Activated CD8-positive, alpha-beta memory T cell treated with anti-CD3 and anti-CD28 coated beads, Interleukin-2, amount 50 U/mL, for 48 hours (primary cell): ENCODE measurements around the gene NPBWR2.
A peak's percentile ranks its signal among the peaks of the same experiment; 100 is the strongest.

Experiments used
- DNase-seq: peaks from one replicate; pipeline ENCODE4 v3.0.0-alpha.2; 2020

Gene NPBWR2

DNA sequence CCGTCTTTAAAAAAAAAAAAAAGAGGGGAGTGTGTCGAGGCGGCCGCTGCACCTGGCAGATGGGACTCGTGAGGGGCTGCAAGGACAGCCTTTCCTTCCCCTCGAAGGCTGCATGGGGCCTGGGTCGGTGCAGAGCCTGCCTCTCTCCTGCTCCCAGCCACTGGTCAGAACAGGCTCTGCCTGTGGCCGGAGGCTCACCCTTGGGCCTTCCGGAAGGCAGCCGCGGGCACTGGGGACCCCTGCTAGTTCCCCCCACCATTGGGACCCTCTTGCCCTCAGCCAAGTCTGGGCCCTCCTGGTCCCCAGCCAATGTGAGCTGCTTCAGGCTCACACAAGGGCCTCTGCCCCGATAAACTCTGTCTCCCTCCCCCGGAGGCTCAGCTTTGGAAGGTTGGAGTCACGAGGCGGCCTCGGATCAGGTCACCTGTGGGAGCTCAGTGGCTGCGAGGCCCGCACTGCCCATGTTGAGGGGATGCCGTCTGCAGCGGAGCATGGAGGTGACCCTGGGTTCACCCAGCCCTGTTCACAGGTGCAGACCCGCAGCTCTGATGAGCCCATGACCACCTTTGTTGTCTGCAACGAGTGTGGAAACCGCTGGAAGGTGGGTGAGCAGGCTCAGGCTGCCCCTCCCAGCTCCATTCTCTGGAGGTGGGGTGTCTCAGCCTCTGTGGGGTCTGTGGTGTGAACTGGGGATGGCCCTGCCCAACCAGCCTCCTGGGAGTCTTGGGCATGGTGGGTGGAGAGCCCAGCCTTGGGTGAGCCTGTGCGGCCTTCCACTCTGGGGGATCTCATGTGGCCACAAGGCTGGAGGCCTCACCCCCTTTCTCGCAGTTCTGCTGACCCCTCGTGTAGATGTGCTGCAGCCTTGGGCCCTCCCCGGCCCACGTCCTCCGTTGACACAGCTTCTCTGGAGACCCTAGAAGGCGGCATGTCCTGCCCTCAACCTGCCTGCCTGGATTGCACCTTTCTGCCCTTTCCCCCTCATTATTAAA lies 35.7 kb downstream of the NPBWR2 start:
- no peak for DNase-seq

DNA sequence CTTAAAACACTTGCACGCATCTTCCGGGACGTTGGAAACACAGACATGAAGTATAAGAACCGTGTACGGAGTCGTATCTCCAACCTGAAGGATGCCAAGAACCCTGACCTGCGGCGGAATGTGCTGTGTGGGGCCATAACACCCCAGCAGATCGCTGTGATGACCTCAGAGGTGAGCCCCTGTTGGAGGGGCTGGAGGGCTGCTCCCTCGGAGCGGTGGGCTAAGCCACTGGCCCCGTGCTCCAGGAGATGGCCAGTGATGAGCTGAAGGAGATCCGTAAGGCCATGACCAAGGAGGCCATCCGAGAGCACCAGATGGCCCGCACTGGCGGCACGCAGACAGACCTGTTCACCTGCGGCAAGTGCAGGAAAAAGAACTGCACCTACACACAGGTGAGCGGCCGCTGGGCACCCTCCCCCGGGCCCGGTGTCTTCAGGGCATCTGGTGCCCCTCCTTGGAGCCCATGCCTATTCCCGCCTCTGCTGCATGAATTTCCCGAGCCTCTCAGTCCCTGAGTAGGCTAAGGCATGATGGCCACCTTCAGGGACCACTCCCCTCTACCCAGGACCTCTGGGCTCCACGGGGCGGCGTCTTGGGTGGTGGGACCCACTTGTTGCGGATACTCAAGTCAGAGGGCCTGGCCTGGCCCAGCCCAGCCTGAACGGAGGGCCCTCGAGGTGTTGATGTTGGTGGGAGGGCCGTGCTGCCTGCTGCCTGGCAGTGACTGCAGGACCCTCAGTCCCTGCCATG lies 36.9 kb downstream of the NPBWR2 start:
- DNase-seq: no peak

DNA sequence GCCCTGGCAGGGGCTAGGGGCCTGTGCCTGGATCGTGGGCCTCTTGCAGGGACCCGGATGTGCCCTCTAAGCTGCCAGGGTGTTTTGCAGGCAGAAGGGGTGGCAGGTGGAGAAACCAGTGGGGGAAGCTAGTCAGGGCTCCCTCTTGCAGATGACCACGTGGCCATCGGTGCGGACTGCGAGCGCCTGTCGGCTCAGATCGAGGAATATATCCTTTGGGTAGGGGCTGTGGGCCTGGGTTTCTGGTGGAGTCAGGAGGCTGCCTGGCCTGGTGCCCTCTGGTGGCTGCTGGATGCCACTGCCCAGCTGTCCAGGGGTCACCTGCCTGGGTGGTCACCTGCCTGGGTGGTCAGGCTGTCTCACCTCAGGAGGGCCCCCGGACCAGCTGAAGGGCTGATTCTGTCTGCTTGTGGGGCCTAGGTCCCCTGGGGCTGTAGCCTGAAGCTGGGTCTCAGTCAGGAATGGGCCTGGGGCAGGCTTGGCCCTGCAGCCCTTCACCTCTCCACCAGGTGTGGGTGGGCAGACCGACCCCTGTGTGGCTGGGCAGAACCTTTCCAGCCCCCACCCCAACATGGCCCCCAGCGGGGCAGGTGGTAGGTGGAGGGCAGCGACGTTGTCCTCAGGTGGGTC lies 37.6 kb downstream of the NPBWR2 start:
- DNase-seq: no peak

DNA sequence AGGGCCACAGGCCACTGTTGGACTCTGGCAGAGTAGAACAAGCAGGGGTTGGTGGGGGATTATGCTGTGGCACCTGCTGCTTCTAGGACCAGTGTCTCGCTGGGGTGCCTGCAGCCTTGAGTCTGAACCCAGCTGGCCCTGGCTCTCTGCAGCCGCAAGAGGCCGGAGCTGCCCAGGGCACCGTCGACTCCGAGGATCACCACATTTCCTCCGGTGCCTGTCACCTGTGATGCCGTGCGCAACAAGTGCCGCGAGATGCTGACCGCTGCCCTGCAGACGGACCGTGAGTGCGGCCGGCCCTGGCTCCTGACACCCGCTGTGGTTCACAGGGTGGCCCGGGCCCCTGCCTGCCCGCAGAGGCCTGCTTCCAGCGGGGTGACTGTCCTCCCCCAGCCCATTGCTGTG lies 38.2 kb downstream of the NPBWR2 start:
- DNase-seq: no peak

DNA sequence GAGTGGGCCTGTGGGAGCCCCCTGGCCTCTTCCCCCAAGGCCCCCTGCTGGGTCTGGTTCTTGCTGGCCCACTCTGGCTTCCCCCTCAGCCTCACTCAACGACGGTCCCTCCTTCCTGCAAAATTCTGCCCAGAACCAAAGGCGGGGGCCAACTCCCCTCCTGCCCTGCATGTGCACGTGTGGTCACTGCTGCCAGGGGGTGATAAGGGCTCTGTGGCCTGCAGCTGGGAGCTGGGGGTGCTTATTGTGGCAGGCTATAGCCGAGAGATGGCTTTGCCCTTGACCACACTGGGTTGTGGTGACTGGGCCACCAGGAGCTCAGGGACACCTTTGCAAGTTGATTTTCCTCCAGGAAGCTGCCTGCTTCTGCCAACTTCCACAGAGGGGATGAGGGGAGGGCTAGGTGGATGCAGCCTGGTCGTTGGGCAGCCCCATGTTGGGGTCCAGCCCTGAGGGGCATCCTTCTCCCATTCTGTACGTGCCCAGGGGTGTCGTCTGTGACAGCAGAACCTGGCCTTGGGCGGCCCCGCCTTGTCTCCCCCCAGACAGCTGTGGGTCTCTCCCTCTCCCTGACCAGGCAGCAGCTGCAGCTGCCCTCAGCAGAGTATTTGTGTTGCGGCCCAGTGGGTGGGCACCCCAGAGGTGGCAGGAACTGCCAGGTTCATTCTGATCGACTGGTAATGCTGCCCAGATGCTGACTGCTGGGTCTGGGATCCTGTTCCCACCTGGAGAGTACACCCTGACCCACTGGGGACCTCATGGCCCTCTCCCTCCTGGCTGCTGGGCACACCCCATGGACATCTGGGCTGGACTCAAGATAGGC lies 38.8 kb downstream of the NPBWR2 start:
- DNase-seq: no peak

DNA sequence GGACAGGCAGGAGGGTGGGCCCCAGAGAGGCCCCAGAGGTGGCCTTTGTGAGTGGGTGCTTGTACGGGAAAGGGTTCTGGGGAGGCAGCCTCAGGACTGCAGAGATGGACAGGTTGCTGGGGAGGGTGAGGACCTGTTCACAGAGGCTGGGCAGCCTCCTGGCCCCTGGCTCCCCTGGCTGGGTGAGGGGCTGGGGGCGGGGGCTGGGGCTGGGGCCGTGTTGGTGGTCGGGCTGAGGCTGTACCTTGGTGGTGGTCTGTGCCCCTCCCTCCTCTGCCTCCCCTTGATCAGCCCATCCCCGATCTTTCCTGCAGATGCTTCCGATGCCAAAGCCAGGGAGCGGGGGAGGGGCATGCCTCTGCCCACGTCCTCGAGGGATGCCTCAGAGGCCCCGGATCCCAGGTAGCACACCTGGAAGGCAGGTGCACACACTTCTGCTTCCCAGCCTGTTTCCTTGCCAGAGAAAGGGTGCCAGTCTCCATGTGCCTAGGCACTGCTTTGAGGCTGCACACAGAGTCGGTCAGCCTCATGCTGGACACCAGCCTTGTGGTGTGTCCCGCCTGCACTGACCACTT lies 39.5 kb downstream of the NPBWR2 start:
- no peak for DNase-seq

DNA sequence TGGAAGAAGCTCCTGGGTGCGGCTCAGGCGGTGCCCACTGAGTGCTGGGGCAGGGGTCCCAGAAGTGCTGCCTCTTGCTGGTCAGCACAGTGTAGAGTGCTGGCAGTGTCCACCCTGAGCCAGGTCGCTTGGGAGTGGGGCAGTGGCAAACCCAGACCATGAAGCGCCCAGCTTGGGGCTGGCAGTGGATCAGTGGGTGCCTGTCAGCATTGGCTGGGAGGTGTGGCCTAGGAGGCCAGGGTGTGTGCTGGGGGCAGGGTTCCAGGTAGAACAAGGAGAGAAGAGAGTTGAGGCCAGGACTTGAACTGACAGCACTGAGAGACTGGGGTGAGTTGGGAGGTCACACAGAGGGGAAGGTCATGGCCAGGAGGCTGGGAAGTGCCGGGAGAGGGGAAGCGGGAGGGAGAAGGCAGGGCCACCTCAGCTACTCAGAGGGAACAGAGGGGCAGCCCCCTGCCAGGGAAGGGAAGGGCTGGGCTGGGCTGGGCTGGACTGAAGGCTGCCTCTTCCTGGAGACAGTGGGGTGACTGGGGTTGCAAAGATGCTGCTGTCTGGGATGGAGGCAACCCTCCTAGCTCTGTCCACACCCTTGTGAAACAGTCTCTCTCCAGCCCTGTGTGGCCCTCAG lies 40.2 kb downstream of the NPBWR2 start:
- DNase-seq: no peak

DNA sequence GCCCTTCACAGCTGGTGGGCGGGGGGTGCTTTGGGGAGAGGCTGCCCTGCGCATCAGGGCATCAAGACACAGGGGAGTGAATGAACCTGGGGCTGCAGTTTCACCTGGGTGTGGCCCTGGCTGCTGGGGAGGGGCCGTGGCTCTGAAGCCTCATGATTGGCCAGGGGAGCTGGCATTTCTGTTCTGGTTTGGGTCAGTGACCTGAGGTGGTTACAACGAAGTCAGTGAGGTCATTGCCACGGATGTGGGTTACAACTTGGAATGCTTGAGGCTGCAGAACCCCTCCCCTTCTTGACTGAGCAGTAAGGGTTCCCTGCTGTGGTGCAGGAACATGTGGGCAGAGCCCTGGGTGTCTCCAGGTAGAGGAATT lies 41.4 kb downstream of the NPBWR2 start:
- DNase-seq: no peak

DNA sequence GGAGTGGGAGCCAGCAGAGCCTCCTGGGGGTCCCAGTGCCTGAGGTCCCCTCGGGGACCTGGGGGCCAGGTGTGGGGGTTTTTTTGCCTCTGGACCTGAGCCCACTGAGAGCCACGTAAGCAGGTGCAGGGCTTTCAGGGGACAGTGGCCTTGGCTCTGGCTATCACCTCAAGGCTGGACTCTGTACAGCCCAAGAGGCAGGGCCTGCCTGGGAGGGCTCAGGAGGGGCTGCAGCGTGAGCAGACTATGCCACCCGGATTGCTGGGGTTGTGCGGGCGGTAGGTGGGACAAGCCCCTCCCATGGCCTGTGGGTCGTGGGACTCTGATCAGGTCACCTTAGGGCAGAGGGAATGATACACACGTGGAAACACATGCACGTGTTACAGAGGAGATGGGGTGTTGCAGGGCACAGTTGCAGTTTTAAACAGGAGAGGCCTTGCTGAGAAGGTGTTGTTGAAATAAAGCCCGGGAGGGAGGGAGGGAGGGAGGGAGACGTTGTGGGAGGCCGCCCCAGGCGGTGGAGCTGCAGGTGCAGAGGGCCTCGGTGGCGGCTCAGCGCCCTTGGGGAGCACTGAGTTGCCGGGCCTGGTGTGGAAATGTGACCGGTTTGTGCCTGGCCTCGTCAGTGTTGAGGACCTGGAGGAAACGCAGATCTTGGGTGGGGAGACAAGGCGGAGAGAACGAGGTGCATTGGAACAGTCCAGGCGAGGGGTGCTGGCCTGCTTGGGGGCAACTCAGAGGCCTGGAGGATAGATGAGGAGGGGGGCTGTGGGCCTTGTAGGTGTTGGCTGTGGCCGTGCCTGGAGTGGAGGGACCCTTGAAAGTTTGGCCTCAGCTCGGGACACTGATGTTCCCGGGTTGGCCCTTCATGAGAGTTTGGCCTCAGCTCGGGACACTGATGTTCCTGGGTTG lies 42.0 kb downstream of the NPBWR2 start:
- DNase-seq: no peak

DNA sequence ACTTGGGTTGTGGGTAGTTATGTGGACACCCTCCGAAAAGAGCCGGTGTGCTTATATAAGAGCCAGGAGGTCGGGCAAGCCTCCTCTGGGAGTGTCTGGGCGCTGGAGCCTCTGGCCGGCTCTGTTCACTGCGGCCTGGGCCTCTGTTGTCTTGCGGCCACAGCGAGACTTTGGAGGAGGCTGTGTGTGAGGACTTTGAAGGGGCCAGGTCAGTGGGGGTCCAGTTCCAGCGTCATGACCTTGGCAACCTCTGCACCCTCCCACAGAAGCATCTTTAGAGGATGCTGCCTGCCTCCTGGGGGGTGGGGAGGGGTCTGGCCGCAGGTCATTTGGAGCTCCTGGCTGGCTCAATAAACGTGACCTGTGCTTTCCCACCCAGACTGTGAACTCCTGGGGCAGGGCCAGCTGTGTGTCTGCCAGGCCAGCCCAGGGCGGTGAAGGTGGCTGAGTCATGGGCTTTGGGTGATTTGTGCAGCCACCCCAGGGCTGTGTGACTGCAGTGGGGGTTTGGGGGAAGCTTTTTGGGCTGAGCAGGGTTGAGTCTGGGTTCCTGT lies 43.1 kb downstream of the NPBWR2 start:
- DNase-seq: no peak

DNA sequence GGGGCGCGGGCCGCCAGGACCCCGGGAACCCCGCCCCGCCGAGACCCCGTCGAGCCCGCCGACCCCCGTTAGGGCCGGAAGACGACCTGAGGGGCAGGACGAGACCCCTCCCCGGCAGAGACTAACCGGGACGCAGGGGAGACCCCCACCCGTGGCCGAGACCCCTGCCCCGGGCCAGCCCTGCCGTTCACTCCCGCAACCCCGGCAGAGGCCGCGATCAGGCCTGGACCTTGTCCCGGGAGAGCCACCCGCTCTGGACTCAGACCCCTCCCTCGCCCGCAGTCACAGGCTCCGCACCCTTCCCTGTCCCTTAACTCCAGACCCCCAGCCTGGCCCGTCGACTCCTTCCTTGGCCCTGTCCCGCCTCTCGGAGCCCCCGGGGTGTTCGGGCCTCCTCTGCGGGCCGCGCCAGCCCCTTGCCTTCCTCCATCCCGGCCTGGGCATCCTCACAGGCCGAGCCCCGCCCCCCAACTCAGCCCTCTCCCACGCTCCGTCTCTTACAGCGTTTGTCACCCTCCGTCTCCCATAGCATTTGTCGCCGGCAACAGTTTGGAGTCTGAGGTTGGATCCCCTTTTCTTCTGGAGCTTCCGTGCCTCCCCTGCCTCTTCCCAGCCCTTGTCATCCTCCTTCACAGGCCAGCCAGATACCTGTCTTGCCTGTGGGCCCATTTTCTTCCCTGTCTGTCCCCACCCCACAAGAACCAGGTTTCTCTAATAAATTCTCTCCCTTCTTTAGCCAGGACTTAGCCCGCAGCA lies 43.8 kb downstream of the NPBWR2 start:
- no peak for DNase-seq

DNA sequence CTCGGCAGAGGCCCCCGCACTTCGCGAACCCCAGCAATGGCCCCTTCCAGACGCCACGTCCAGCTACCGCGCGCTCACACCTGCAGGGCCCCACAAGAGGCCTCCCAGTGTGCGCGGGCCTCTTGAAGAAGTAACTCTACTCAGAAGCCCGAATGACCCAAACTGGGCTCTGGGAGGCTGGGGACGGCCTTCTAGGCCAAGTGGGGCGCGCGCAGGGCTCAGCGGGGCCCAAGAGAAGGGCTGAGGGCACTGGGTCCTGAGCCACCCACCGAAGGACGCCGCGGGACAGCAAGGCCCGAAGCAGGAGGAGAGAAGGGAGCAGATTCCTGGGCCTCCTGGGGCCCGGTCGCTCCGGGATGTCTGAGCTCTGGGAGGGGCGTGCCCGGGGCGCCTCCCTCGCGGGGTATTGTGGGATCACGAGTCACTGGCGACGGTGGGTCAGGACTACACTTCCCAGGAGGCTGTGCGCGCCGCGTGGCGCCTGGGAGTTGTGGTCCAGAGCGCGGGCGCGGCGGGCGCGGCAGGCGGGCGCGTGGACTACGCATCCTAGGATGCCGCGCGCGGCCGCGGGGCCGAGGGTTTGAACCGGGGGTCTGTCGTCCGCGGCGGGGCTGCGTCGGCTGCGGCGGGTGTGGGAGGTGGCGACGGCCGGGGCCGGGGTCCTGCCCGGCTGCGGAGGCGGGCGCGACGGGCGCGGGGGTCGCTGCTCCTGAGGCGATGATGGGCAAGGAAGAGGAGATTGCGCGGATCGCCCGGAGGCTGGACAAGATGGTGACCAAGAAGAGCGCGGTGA lies 44.6 kb downstream of the NPBWR2 start, which contains the start of gene TCEA2:
Gene TCEA2, plus strand, starts transcription at position 603 of the 793 bp plus-strand sequence. Its CDS starts 115 bp downstream, at position 718.
- DNase-seq: peak; percentile 96

DNA sequence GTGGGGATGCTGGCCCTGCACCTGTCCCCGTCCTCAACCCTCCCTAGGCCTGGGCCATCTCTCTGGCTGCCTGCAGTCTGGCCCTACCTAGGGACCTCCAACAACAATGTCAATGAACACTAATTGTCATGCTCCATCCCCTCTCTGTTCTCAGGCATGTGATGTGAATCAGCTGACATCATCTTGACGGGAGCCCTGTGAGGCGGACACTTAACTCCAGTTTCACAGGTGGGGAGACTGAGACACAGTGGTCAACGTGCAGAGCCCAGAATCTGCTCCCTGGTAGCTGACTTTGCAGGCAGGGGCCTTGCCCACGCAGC lies 45.1 kb downstream of the NPBWR2 start:
- no peak for DNase-seq

DNA sequence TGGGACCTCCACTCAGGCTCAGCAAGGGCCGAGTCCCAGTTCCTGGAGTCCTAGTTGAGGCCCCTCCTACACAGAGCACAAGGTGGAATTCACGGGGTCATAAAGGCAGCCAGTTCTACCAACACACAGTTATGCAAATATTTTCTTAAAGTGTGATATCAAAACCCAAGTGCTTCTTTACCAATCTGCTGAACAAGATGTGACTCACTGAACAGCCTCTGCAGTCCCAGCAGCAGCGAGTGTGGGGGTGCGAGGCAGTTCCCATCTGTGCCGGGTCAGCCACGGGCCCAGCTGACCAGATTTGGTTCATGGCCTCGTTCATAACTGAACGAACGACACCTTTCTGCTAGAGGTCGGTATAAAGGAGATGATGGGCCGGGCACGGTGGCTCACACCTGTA lies 48.8 kb downstream of the NPBWR2 start:
- DNase-seq: no peak

DNA sequence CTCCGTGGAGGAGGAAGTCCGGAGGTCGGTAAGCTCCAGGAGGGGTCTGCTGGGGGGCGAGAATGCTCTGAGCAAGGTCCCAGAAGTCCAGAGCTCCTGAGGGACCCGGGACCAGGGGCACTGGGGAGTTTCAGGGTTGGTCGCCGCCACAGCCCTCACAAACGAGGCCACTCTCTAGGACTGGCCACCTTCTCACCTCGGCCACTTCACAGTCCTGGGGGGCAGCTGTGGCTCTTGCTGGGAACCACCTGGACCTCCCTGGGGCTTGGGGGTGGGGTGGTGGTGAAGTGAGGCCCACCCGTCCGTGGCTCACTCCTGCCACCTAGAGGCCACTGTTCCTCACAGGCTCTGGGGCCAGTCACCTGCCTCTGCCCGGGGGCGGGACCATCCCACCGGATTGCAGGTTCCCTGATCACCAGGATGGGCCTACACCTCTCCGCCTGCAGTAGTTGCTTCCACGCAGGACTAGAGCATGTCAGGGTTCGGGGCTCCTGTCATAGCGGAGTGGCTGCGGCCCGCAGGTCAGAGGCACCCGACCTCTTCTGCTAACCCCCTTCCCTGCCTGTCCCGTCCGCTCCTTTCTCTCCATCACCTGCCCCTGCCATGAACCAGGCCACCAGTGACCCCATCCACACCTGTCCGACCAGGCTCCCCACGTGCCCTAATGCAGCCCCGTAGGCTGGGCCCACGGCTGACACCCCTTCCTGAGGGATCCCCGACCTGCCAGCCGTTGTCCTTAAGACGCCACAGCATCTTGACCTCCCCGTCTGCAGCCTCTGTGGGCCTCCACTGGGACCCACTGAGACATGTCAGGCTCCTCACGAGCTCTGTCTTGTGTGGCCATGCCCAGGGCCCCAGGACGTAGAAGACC lies 49.5 kb downstream of the NPBWR2 start:
- DNase-seq: peak; percentile 95

DNA sequence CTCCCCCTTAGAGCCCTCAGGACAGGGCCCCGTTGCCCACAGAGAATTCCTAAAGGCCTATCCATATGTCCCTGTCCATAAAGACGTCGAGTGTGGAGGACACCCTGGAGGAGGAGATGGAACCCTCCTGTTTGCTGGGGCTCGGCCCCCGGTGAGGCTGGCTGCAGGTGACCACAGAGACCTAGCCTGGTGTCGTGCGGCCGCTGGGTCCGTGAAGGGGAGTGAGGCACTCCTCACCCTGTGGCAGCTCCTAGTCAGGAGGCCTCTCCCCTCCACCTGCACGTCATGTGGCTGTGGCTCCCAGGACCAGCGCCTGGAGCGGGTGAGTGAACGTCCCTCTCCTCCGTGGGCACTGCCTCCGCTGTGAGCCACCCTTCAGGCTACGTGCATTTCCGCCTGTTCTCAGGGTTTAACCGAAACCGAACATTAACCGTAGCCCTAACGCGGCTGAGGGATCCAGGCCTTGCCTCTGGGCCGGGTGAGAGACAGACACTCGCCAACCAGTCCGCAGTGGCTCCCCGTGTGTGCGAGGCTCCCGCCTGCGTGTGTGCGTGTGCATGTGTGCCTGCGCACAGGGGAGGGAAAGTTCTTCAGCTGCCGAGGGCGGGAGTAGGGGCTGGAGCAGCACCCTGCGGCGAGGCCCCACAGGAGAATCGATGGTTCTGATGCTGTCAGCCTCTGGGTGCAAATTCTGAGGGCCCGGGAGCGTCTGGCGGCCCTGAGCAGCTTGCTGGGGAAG lies 50.3 kb downstream of the NPBWR2 start:
- no peak for DNase-seq

DNA sequence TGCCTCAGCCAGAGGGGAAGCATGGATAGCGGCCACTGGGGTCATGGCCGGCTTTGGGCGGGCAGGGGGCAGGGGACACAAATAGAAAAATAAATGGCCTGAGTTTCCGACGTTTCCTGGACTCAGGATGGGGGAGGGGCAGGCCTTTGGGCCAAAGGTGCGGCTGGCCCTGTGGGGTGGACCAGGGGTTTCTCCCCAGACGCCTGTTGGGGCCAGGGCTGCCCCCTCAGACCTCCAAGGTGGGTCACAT lies 50.8 kb downstream of the NPBWR2 start:
- DNase-seq: no peak
